HCT116 (cell line): ENCODE data around the gene NME1. TPM values are rescaled to one million over a fixed set of nuclear protein-coding genes. Genes with fewer than 3 reads are reported as not detected.

ENCODE experiments used
- ATAC-seq: fragments of 200-7000 bp; cut with Tn5 transposase; 2 replicates; pipeline ENCODE4 v1.9.1; 2020; ENCODE audit warnings: mild to moderate bottlenecking, moderate library complexity
- BruUV-seq: library from RNA; stranded (reverse); fragments of 400-500 nt; replicated peaks from 2 replicates; lab custom pipeline; 2021; lab: Mats Ljungman, UMichigan
- CTCF ChIA-PET: fragments of 300-600 bp; sonication (Branson Sonifier 250); formaldehyde crosslinking; loops from one replicate; lab custom pipeline; 2021; ENCODE audit warnings: antibody characterized with exemption; lab: Charles Lee
- POLR2A ChIA-PET: fragments of 300-600, 350-600 bp; sonication (Branson Sonifier 250); formaldehyde crosslinking; loops from one replicate; lab custom pipeline; 2021; ENCODE audit warnings: antibody characterized with exemption; lab: Charles Lee
- RAD21 ChIA-PET, 2 experiments: fragments of 300-600 bp; sonication (Branson Sonifier 250); formaldehyde crosslinking; loops; one replicate each; lab custom pipeline; 2023; ENCODE audit warnings: low total read pairs in 2 of 2; ENCODE audit not compliant: uncharacterized antibody in 2 of 2, unreplicated experiment in 2 of 2, low non-redundant PET in 1 of 2; lab: Charles Lee
- DNase-seq: peaks from one replicate; pipeline ENCODE4 v3.0.0-alpha.2; 2010; ENCODE audit warnings: low read depth, low spot score
- H2AFZ ChIP-seq: fragments of 200-600 bp; shearing (Covaris generic), sonication (generic); 2 replicates; pipeline ENCODE4 v1.6.1; 2017; ENCODE audit warnings: low read depth, mixed run types, mixed read lengths, antibody characterized with exemption, low read length; ENCODE audit not compliant: poor library complexity, severe bottlenecking
- H3K27ac ChIP-seq: 2 replicates; pipeline ENCODE4 v1.5.1; 2012; ENCODE audit warnings: low read depth, low read length
- H3K27me3 ChIP-seq: fragments of 200-600 bp; sonication (generic); 2 replicates; pipeline ENCODE4 v1.6.1; 2016; ENCODE audit warnings: mixed run types, low read length, mixed read lengths; ENCODE audit not compliant: insufficient read depth
- H3K36me3 ChIP-seq, 2 experiments: fragments of 200-500 bp in 1 of 2; fragments of 200-600 bp in 1 of 2; sonication (Bioruptor generic) in 1 of 2; sonication (generic) in 1 of 2; 2 replicates each; pipeline versions ENCODE4 v1.5.1 to v1.6.1; 2014 to 2016; ENCODE audit warnings: low read length in 2 of 2, inconsistent platforms in 1 of 2, mixed read lengths in 1 of 2, mixed run types in 1 of 2; ENCODE audit not compliant: insufficient read depth in 2 of 2, control insufficient read depth in 1 of 2
- H3K4me1 ChIP-seq, 2 experiments: fragments of 200-600 bp in 1 of 2; sonication (generic) in 1 of 2; 2 replicates each; pipeline versions ENCODE4 v1.5.1 to v1.6.1; 2012 to 2017; ENCODE audit warnings: low read length in 2 of 2, inconsistent platforms in 1 of 2, mild to moderate bottlenecking in 1 of 2, mixed read lengths in 1 of 2, mixed run types in 1 of 2, moderate library complexity in 1 of 2; ENCODE audit not compliant: insufficient read depth in 2 of 2, control insufficient read depth in 1 of 2
- H3K4me2 ChIP-seq: fragments of 200-600 bp; sonication (generic); 2 replicates; pipeline ENCODE4 v1.6.1; 2017; ENCODE audit warnings: mixed run types, low read length, mixed read lengths
- H3K4me3 ChIP-seq, 2 experiments: fragments of 200-600 bp in 1 of 2; sonication (generic) in 1 of 2; replicated peaks in 1 of 2; 2 replicates each; pipeline ENCODE4 v1.5.1; 2011 to 2016; ENCODE audit warnings: low read length in 2 of 2, control low read depth in 1 of 2, low read depth in 1 of 2, mild to moderate bottlenecking in 1 of 2, mixed read lengths in 1 of 2, mixed run types in 1 of 2
- H3K79me2 ChIP-seq: fragments of 200-600 bp; sonication (generic); 2 replicates; pipeline ENCODE4 v1.6.1; 2017; ENCODE audit warnings: mild to moderate bottlenecking, mixed run types, low read length, moderate library complexity, mixed read lengths; ENCODE audit not compliant: insufficient read depth
- H3K9ac ChIP-seq: fragments of 200-600 bp; sonication (generic); 2 replicates; pipeline ENCODE4 v1.6.1; 2016; ENCODE audit warnings: low read length, mixed read lengths
- H3K9me2 ChIP-seq: fragments of 200-600 bp; sonication (generic), shearing (Covaris generic); 2 replicates; pipeline ENCODE4 v1.6.1; 2017; ENCODE audit warnings: mixed run types, mild to moderate bottlenecking, moderate library complexity; ENCODE audit not compliant: insufficient read depth
- H3K9me3 ChIP-seq, 2 experiments: fragments of 200-500 bp in 1 of 2; fragments of 200-600 bp in 1 of 2; sonication (Bioruptor generic) in 1 of 2; sonication (generic) in 1 of 2; 2 replicates each; pipeline ENCODE4 v1.6.1; 2014 to 2017; ENCODE audit warnings: low read length in 2 of 2, mixed read lengths in 2 of 2, inconsistent platforms in 1 of 2, low read depth in 1 of 2, mild to moderate bottlenecking in 1 of 2, mixed run types in 1 of 2, moderate library complexity in 1 of 2; ENCODE audit not compliant: control insufficient read depth in 1 of 2, insufficient read depth in 1 of 2
- H4K20me1 ChIP-seq: fragments of 200-600 bp; sonication (generic), shearing (Covaris generic); 2 replicates; pipeline ENCODE4 v1.6.1; 2017; ENCODE audit warnings: mixed run types, mild to moderate bottlenecking, moderate library complexity; ENCODE audit not compliant: insufficient read depth
- CBX3 ChIP-seq: IDR thresholded peaks from 2 replicates; pipeline ENCODE4 v1.6.1; 2012; ENCODE audit warnings: low read depth
- ELF1 ChIP-seq: IDR thresholded peaks from 2 replicates; pipeline ENCODE4 v1.6.1; 2012; ENCODE audit warnings: low read depth, borderline replicate concordance
- EZH2phosphoT487 ChIP-seq: fragments of 200-600 bp; IDR thresholded peaks from 2 replicates; pipeline ENCODE4 v1.6.1; 2018; ENCODE audit warnings: antibody characterized with exemption, borderline replicate concordance
- JUND ChIP-seq: IDR thresholded peaks from 2 replicates; pipeline ENCODE4 v1.6.1; 2012
- POLR2A ChIP-seq: IDR thresholded peaks from 2 replicates; pipeline ENCODE4 v1.7.0; 2011; ENCODE audit warnings: borderline replicate concordance; ENCODE audit not compliant: insufficient read depth, insufficient read length; ENCODE audit errors: extremely low read depth
- SIN3A ChIP-seq: IDR thresholded peaks from 2 replicates; pipeline ENCODE4 v1.6.1; 2012; ENCODE audit warnings: low read depth
- SP1 ChIP-seq: IDR thresholded peaks from 2 replicates; pipeline ENCODE4 v1.6.1; 2012; ENCODE audit warnings: low read depth
- YY1 ChIP-seq: IDR thresholded peaks from 2 replicates; pipeline ENCODE4 v1.6.1; 2011; ENCODE audit warnings: low read length, low read depth, moderate library complexity, mild to moderate bottlenecking; ENCODE audit not compliant: insufficient replicate concordance; ENCODE audit errors: extremely low read depth
- ZNF274 ChIP-seq: fragments of 200-500 bp; sonication (Bioruptor generic); IDR thresholded peaks from 2 replicates; pipeline ENCODE4 v1.6.1; 2014; ENCODE audit warnings: mild to moderate bottlenecking, low read depth, low read length, inconsistent platforms
- intact Hi-C: fragments of 100-400 bp; cut with micrococcal nuclease; formaldehyde crosslinking; loops from 2 replicates; pipeline ENCODE4 v1.10.0; 2022
- total RNA-seq: library from RNA; stranded (reverse); gene quantifications from one replicate; pipeline ENCODE4 v1.2.1, GENCODE V29; 2021; ENCODE audit not compliant: unreplicated experiment
- TF ChIP-seq, protein P1 (sequence below): IDR thresholded peaks from 2 replicates; pipeline ENCODE4 v1.6.1; 2012; ENCODE audit warnings: low read depth
- TF ChIP-seq, protein P2 (sequence below): IDR thresholded peaks from 2 replicates; pipeline ENCODE4 v1.6.1; 2012

Gene NME1
- total RNA-seq, 1 experiment from 2014 or later: 510 TPM

DNA sequence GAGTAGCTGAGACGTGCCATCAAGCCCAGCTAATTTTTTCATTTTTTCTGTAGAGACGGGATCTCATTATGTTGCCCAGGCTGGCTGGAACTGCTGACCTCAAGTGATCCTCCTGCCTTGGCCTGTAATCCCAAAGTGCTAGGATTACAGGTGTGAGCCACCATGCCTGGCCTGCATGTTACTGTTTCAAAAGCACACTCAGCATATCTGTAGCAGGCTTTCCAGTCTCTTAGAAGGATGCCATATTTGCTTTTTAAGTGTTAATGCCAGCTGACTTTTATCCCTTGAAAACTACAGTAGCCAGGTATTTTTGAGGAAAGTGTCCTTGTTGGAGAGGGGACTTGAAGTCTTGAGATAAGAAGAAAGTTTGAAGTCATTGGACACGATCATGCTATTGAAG is 17.4 kb upstream of the NME1 start:
- H3K4me1 ChIP-seq: peaks cover 6 to 16% of the 10 kb centered on the region in 2 experiments
- CTCF ChIA-PET: interaction anchor here (1.9 kb wide), 1 partner anchor 17 kb away, joined by 7 read pairs; the partner anchor contains the start of gene NME1

More for the DNA sequence above, 17.4 kb upstream of the NME1 start:
- no peak overlapping the region for H3K27ac ChIP-seq
- H3K4me3 ChIP-seq: no peak overlapping the region
- H3K36me3 ChIP-seq: no peaks in the 10 kb centered on the region
- H3K9me2 ChIP-seq: no peaks in the 10 kb centered on the region
- no peaks in the 10 kb centered on the region for H3K27me3 ChIP-seq
- intact Hi-C loops: no loop called here
- BruUV-seq: no TSS peak
- no peak overlapping the region for H2AFZ ChIP-seq
- RAD21 ChIA-PET: no interaction called here
- ATAC-seq (no peak), DNase-seq (no peak)
- no peak overlapping the region for H3K4me2 ChIP-seq
- no peaks in the 10 kb centered on the region for H3K79me2 ChIP-seq
- no peak overlapping the region for H3K9ac ChIP-seq
- TF ChIP-seq EZH2phosphoT487 (no peak), JUND (no peak), ELF1 (no peak), SIN3A (no peak), YY1 (no peak), POLR2A (no peak), SP1 (no peak), CBX3 (no peak), ZNF274 (no peak)
- TF ChIP-seq, protein P1, sequence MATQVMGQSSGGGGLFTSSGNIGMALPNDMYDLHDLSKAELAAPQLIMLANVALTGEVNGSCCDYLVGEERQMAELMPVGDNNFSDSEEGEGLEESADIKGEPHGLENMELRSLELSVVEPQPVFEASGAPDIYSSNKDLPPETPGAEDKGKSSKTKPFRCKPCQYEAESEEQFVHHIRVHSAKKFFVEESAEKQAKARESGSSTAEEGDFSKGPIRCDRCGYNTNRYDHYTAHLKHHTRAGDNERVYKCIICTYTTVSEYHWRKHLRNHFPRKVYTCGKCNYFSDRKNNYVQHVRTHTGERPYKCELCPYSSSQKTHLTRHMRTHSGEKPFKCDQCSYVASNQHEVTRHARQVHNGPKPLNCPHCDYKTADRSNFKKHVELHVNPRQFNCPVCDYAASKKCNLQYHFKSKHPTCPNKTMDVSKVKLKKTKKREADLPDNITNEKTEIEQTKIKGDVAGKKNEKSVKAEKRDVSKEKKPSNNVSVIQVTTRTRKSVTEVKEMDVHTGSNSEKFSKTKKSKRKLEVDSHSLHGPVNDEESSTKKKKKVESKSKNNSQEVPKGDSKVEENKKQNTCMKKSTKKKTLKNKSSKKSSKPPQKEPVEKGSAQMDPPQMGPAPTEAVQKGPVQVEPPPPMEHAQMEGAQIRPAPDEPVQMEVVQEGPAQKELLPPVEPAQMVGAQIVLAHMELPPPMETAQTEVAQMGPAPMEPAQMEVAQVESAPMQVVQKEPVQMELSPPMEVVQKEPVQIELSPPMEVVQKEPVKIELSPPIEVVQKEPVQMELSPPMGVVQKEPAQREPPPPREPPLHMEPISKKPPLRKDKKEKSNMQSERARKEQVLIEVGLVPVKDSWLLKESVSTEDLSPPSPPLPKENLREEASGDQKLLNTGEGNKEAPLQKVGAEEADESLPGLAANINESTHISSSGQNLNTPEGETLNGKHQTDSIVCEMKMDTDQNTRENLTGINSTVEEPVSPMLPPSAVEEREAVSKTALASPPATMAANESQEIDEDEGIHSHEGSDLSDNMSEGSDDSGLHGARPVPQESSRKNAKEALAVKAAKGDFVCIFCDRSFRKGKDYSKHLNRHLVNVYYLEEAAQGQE: no peak
- TF ChIP-seq, protein P2, sequence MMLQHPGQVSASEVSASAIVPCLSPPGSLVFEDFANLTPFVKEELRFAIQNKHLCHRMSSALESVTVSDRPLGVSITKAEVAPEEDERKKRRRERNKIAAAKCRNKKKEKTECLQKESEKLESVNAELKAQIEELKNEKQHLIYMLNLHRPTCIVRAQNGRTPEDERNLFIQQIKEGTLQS: no peak
- H4K20me1 ChIP-seq: no peaks in the 10 kb centered on the region
- H3K9me3 ChIP-seq: no peaks in the 10 kb centered on the region
- POLR2A ChIA-PET: interaction anchor here (1.1 to 1.4 kb wide), 2 partner anchors 9 to 14 kb away, joined by 3 to 4 read pairs; no protein-coding TSS in a partner anchor
